HepG2 (cell line): ENCODE data around the gene NECAB2. TPM values are rescaled to one million over a fixed set of nuclear protein-coding genes. Genes with fewer than 3 reads are reported as not detected.

Experiments
- ATAC-seq: fragments of 200-7000 bp; cut with Tn5 transposase; 3 replicates; pipeline ENCODE4 v1.9.1; 2020; ENCODE audit warnings: mild to moderate bottlenecking, moderate library complexity
- BruUV-seq: library from RNA; stranded (reverse); fragments of 400-500 nt; replicated peaks from 2 replicates; lab custom pipeline; 2021; lab: Mats Ljungman, UMichigan
- CTCF ChIA-PET: fragments of 300-600 bp; formaldehyde crosslinking; extraction: SDS; loops from one replicate; lab custom pipeline; 2021; ENCODE audit warnings: low total read pairs, inconsistent platforms, low intra/inter-chr PET ratio; lab: Yijun Ruan, JAX
- POLR2A ChIA-PET: fragments of 350-600 bp; sonication (Branson Sonifier 250); formaldehyde crosslinking; loops from one replicate; lab custom pipeline; 2020; ENCODE audit warnings: antibody characterized with exemption, inconsistent platforms; lab: Yijun Ruan, JAX
- DNase-seq: peaks from one replicate; pipeline ENCODE4 v3.0.0-alpha.2; 2015; ENCODE audit warnings: low spot score
- FAIRE-seq: peaks from 3 replicates; lab custom pipeline; 2011; peaks lifted over from hg19 to GRCh38; lab: Jason Lieb, UNC
- H2AFZ ChIP-seq: one replicate; pipeline ENCODE4 v1.6.1; 2011; ENCODE audit warnings: low read length, inconsistent platforms
- H3K27ac ChIP-seq: fragments of 300-600 bp; 3 replicates; pipeline ENCODE4 v1.8.0; 2011; ENCODE audit warnings: mixed run types, mild to moderate bottlenecking, mixed read lengths, low read length, inconsistent platforms; ENCODE audit not compliant: insufficient read depth; ENCODE audit errors: extremely low read length
- H3K27me3 ChIP-seq, 2 experiments: fragments of 200-600 bp in 1 of 2; 2 replicates in 1 of 2; 3 replicates in 1 of 2; pipeline versions ENCODE4 v1.6.0 to v1.8.0; 2011; ENCODE audit warnings: low read length in 2 of 2, mild to moderate bottlenecking in 2 of 2, moderate library complexity in 2 of 2, inconsistent platforms in 1 of 2; ENCODE audit not compliant: insufficient read depth in 2 of 2, control insufficient read depth in 1 of 2
- H3K36me3 ChIP-seq, 2 experiments: fragments of 200-600 bp in 1 of 2; replicated peaks in 1 of 2; 2 replicates in 1 of 2; 3 replicates in 1 of 2; pipeline versions ENCODE4 v1.5.1 to v1.8.0; 2011; ENCODE audit warnings: low read length in 2 of 2, inconsistent platforms in 1 of 2; ENCODE audit not compliant: insufficient read depth in 2 of 2, control insufficient read depth in 1 of 2
- H3K4me1 ChIP-seq: 2 replicates; pipeline ENCODE4 v1.5.1; 2012; ENCODE audit warnings: low read length, inconsistent platforms; ENCODE audit not compliant: insufficient read depth
- H3K4me2 ChIP-seq: 2 replicates; pipeline ENCODE4 v1.6.0; 2011; ENCODE audit warnings: low read depth, low read length, inconsistent platforms
- H3K4me3 ChIP-seq, 3 experiments: fragments of 200-600 bp in 1 of 3; sonication (generic), shearing (Covaris generic) in 1 of 3; replicated peaks in 1 of 3; 2 replicates each; pipeline ENCODE4 v1.5.1; 2011 to 2016; ENCODE audit warnings: low read length in 3 of 3, inconsistent platforms in 2 of 3, low read depth in 2 of 3, mild to moderate bottlenecking in 2 of 3, control low read depth in 1 of 3, mixed read lengths in 1 of 3; ENCODE audit not compliant: insufficient read depth in 1 of 3
- H3K79me2 ChIP-seq: one replicate; pipeline ENCODE4 v1.6.1; 2011; ENCODE audit warnings: low read length, inconsistent platforms; ENCODE audit not compliant: insufficient read depth
- H3K9ac ChIP-seq: 2 replicates; pipeline ENCODE4 v1.6.0; 2011; ENCODE audit warnings: mild to moderate bottlenecking, low read depth, low read length, inconsistent platforms; ENCODE audit not compliant: insufficient read depth
- H3K9me3 ChIP-seq: 2 replicates; pipeline ENCODE4 v1.5.1; 2012; ENCODE audit warnings: mild to moderate bottlenecking, low read length
- H4K20me1 ChIP-seq: 2 replicates; pipeline ENCODE4 v1.6.0; 2011; ENCODE audit warnings: inconsistent platforms, mild to moderate bottlenecking, low read length, moderate library complexity; ENCODE audit not compliant: insufficient read depth
- AGO2 ChIP-seq: fragments of 200-400 bp; formaldehyde crosslinking; optimal IDR thresholded peaks from 2 replicates; pipeline ENCODE3; 2017; ENCODE audit warnings: mild to moderate bottlenecking, low read depth, low read length, moderate library complexity
- CHD2 ChIP-seq: IDR thresholded peaks from 2 replicates; pipeline ENCODE4 v1.6.1; 2011; ENCODE audit warnings: low read depth, low read length, improper control_type of control experiment
- HCFC1 ChIP-seq: fragments of 150-350 bp; IDR thresholded peaks from 2 replicates; pipeline ENCODE4 v1.6.1; 2014; ENCODE audit warnings: low read depth, low read length
- KDM1A ChIP-seq: IDR thresholded peaks from 2 replicates; pipeline ENCODE4 v1.6.1; 2016; ENCODE audit warnings: missing compliant biosample characterization
- NCOR1 ChIP-seq: fragments of 200-600 bp; sonication (generic); IDR thresholded peaks from 2 replicates; pipeline ENCODE4 v1.7.0; 2017; ENCODE audit warnings: antibody characterized with exemption, low read length, borderline replicate concordance
- NONO ChIP-seq, 2 experiments: fragments of 450-650 bp in 1 of 2; sonication (generic) in 1 of 2; formaldehyde crosslinking in 1 of 2; IDR thresholded peaks in 1 of 2; conservative IDR thresholded peaks in 1 of 2; 2 replicates each; pipeline versions ENCODE4 v1.6.1 to v1.8.0; 2017 to 2022; ENCODE audit warnings: mild to moderate bottlenecking in 1 of 2, missing genetic modification reagents in 1 of 2, moderate library complexity in 1 of 2
- SMAD1 ChIP-seq: sonication (generic); formaldehyde crosslinking; IDR thresholded peaks from 2 replicates; pipeline ENCODE4 v1.4.0; 2020; ENCODE audit warnings: missing genetic modification reagents, low read depth, mild to moderate bottlenecking, borderline replicate concordance
- TCF12 ChIP-seq, 2 experiments: fragments of 450-650 bp in 1 of 2; sonication (generic) in 1 of 2; formaldehyde crosslinking in 1 of 2; IDR thresholded peaks; 2 replicates each; pipeline versions ENCODE4 v1.6.1 to v1.8.0; 2017 to 2022; ENCODE audit warnings: antibody characterized with exemption in 1 of 2, mild to moderate bottlenecking in 1 of 2, missing genetic modification reagents in 1 of 2, moderate library complexity in 1 of 2
- ZNF225 ChIP-seq: sonication (generic); formaldehyde crosslinking; IDR thresholded peaks from 2 replicates; pipeline ENCODE4 v1.4.0; 2020; ENCODE audit warnings: mild to moderate bottlenecking, missing genetic modification reagents
- ZNF607 ChIP-seq: sonication (generic); formaldehyde crosslinking; IDR thresholded peaks from 2 replicates; pipeline ENCODE4 v1.5.1; 2020; ENCODE audit warnings: missing genetic modification reagents, mild to moderate bottlenecking, borderline replicate concordance
- ZNF616 ChIP-seq: sonication (generic); formaldehyde crosslinking; IDR thresholded peaks from 2 replicates; pipeline ENCODE4 v1.5.0; 2020; ENCODE audit warnings: low read depth, mild to moderate bottlenecking, missing genetic modification reagents
- ZZZ3 ChIP-seq: sonication (generic); formaldehyde crosslinking; IDR thresholded peaks from 2 replicates; pipeline ENCODE4 v1.4.0; 2020; ENCODE audit warnings: missing genetic modification reagents, mild to moderate bottlenecking, borderline replicate concordance
- WGBS: methylation state at CpG from one replicate; pipeline ENCODE4 v1.1.6; 2017; ENCODE audit warnings: low lambda C conversion rate; 5-methylcytosine and 5-hydroxymethylcytosine counted together
- in situ Hi-C: cut with HindIII; loops from 2 replicates; pipeline ENCODE4 v1.10.0; 2017; ENCODE audit warnings: low pct_unique_long_range_greater_than_20kb; ENCODE audit not compliant: extremely low pct_ligation_motif_present
- intact Hi-C: fragments of 100-400 bp; cut with micrococcal nuclease; formaldehyde crosslinking; loops from one replicate; pipeline ENCODE4 v1.10.0; 2022; ENCODE audit not compliant: unreplicated experiment
- polyA plus RNA-seq, 8 experiments: library from polyadenylated mRNA; depleted of rRNA in 3 of 8; stranded (reverse) in 7 of 8; unstranded in 1 of 8; fragments of >200 nt; fragmentation: Illumina TruSeq in 4 of 8; extraction: Trizol in 4 of 8; gene quantifications; 2 replicates each; pipeline versions ENCODE4 v1.2.1 to v1.2.3, GENCODE V29; 2011 to 2016; ENCODE audit warnings: low read depth in 4 of 8, missing spikeins in 1 of 8, mixed read lengths in 1 of 8; ENCODE audit not compliant: insufficient read depth in 1 of 8
- total RNA-seq, 5 experiments: library from RNA; depleted of rRNA; stranded (reverse); fragments of >200 nt; fragmentation: Illumina TruSeq; extraction: Trizol; gene quantifications; 2 replicates each; pipeline ENCODE4 v1.2.3, GENCODE V29; 2016; ENCODE audit warnings: low read depth in 1 of 5
- TF ChIP-seq, protein P1 (sequence below): sonication (generic); formaldehyde crosslinking; IDR thresholded peaks from 2 replicates; pipeline ENCODE4 v1.9.0; 2021; ENCODE audit warnings: missing genetic modification reagents, mild to moderate bottlenecking, borderline replicate concordance

Gene NECAB2
- total and polyA plus RNA-seq, 2 of the 13 experiments (the other 11 are each of a cell fraction or from before 2014, with no cell fraction given): 0.21 to 0.49 TPM

DNA sequence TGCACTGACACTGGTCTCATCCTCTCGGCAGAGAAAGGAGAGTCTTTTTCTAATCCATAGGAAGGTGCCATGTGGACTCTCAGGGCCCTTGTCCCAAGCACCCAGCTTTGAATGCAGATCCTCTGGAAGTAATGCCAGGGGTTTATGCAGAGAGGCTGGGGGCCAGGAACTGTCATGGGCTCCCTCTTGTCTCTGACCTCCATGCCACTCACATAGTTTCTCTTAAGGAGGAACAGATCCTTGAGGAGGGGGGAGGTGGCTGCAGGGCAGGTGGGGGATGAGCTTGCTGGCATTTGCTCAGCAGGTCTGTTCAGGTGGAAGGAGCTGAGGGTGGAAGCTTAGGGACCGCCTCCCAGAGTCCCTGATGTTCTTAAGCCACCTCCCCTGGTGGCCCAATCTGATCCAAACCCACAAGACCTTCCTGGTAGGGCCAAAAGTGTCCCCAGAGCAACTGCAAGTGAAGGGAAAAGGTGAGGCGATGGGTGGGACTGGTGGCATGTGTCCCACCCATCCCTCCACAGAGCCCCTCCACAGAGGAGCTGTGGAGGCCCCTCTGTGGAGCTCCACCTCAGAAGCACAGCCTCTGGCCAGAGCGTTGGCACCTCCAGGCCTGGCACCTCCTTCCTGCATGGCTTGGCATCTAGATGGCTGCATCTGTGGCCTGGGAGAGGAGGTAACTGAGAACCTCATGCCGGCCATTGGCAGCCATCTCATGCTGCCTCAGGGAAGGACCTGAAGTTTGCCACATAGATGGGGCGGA, 9.2 kb downstream of the NECAB2 start:
- Histone ChIP-seq H3K4me3 (no peak overlapping the region), H3K9ac (no peak overlapping the region), H3K36me3 (no peaks in the 10 kb centered on the region), H3K4me2 (no peak overlapping the region), H2AFZ (no peak overlapping the region), H3K9me3 (peaks cover 17% of the 10 kb centered on the region), H4K20me1 (no peaks in the 10 kb centered on the region), H3K79me2 (no peaks in the 10 kb centered on the region), H3K4me1 (no peaks in the 10 kb centered on the region), H3K27me3 (peaks cover 2 to 33% of the 10 kb centered on the region in 2 experiments; a peak in 4 of 5 replicates), H3K27ac (no peak overlapping the region)
- in situ Hi-C loops (no loop called here), intact Hi-C loops (no loop called here)
- 26% methylated on average over 5 of the region's 6 CpGs for WGBS
- DNase-seq: no peak
- CTCF ChIA-PET: no interaction called here
- TF ChIP-seq NCOR1 (no peak), AGO2 (no peak), TCF12 (IDR thresholded peaks at IDR 0.05) (no peak), TCF12 (CRISPR knock-in tag; IDR thresholded peaks at IDR 0.05) (no peak), ZNF607 (CRISPR knock-in tag) (no peak), HCFC1 (no peak), ZZZ3 (CRISPR knock-in tag) (no peak), CHD2 (no peak), ZNF225 (CRISPR knock-in tag) (no peak), KDM1A (CRISPR knock-in tag) (no peak), ZNF616 (no peak), NONO (IDR thresholded peaks at IDR 0.05) (no peak), NONO (CRISPR knock-in tag; conservative IDR thresholded peaks at IDR 0.05) (no peak), SMAD1 (no peak)
- TF ChIP-seq, protein P1, sequence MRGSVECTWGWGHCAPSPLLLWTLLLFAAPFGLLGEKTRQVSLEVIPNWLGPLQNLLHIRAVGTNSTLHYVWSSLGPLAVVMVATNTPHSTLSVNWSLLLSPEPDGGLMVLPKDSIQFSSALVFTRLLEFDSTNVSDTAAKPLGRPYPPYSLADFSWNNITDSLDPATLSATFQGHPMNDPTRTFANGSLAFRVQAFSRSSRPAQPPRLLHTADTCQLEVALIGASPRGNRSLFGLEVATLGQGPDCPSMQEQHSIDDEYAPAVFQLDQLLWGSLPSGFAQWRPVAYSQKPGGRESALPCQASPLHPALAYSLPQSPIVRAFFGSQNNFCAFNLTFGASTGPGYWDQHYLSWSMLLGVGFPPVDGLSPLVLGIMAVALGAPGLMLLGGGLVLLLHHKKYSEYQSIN (CRISPR knock-in tag): no peak
- ATAC-seq: no peak
- no peak for FAIRE-seq
- POLR2A ChIA-PET: no interaction called here
- BruUV-seq: no TSS peak
